Body of pancreas (tissue), 4 donors: ENCODE results near the gene SLF2. TPM values are rescaled to one million over a fixed set of nuclear protein-coding genes. Genes with fewer than 3 reads are reported as not detected.

Experiments used
- ATAC-seq: fragments of 150-250 bp; one replicate; pipeline ENCODE4 v1.9.1; 2016
- DNase-seq, 4 donors: peaks; one replicate each; pipeline ENCODE4 v3.0.0-alpha.2; 2019
- H3K27ac ChIP-seq, 4 donors: fragments of 200-600 bp; sonication (generic); 1 replicate in 3 of 4; 2 replicates in 1 of 4; pipeline versions ENCODE4 v1.5.1 to v1.6.1; 2016 to 2019; ENCODE audit warnings: mild to moderate bottlenecking in 1 of 4, mixed read lengths in 1 of 4, moderate library complexity in 1 of 4
- H3K27me3 ChIP-seq, 2 donors: fragments of 200-600 bp; sonication (generic); one replicate each; pipeline ENCODE4 v1.6.0; 2016; ENCODE audit warnings: mild to moderate bottlenecking in 1 of 2
- H3K36me3 ChIP-seq, 2 donors: fragments of 200-600 bp; sonication (generic); replicated peaks in 1 of 2; 2 replicates each; pipeline ENCODE4 v1.5.1; 2016; ENCODE audit warnings: low read depth in 2 of 2; ENCODE audit not compliant: insufficient read depth in 1 of 2
- H3K4me1 ChIP-seq: fragments of 200-600 bp; sonication (generic); one replicate; pipeline ENCODE4 v1.6.0; 2016
- H3K4me3 ChIP-seq, 2 donors: fragments of 200-600 bp; sonication (generic); 1 replicate in 1 of 2; 2 replicates in 1 of 2; pipeline ENCODE4 v1.5.1; 2016 to 2019
- H3K9me3 ChIP-seq, 3 donors: fragments of 200-600 bp; sonication (generic); 1 replicate in 2 of 3; 2 replicates in 1 of 3; pipeline ENCODE4 v1.5.1; 2016
- POLR2A ChIP-seq, 3 donors: fragments of 450-650 bp; IDR thresholded peaks; one replicate each; pipeline ENCODE4 v1.6.1; 2016; ENCODE audit warnings: antibody characterized with exemption in 3 of 3, mild to moderate bottlenecking in 2 of 3
- WGBS, 2 donors: methylation state at CpG; one replicate each; pipeline ENCODE4 v1.1.5; 2017; 5-methylcytosine and 5-hydroxymethylcytosine counted together
- intact Hi-C: fragments of 100-400 bp; cut with DNase I; formaldehyde crosslinking; loops from one replicate; pipeline ENCODE4 v1.15.1; 2023
- total RNA-seq, 2 donors: library from RNA; depleted of rRNA; stranded (reverse); fragments of >200 nt; gene quantifications; one replicate each; pipeline ENCODE4 v1.1.0, GENCODE V29; 2016
- TF ChIP-seq, protein P1 (sequence below), 7 experiments: fragments of 450-650 bp in 4 of 7; fragments of 200-600 bp in 3 of 7; sonication (generic) in 3 of 7; IDR thresholded peaks; one replicate each; pipeline ENCODE4 v1.5.1; 2016 to 2019; ENCODE audit warnings: antibody characterized with exemption in 7 of 7

SLF2 gene
- total RNA-seq, 2 donors from 2014 or later: 16.2 to 26.7 TPM

DNA sequence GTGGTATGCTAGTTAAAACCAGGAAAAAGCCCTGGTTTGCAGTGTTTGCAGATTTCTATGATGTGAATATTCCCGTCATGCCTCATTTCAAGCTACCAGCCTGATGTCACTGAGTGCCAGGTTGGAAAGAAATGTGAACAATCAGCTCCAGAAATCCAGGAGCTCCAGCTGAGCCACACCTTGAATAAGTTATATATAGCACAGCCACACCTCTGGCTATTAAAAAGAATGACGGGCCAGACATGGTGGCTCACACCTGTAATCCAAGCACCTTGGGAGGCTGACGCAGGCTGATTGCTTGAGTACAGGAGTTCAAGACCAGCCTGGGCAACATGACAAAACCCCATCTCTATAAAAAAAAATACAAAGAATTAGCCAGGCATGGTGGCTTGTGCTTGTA is 18.7 kb upstream of the SLF2 start:
- intact Hi-C loops: no loop called here
- Histone ChIP-seq H3K36me3 (no peaks in the 10 kb centered on the region), H3K4me1 (no peaks in the 10 kb centered on the region), H3K27ac (no peak overlapping the region), H3K9me3 (no peaks in the 10 kb centered on the region), H3K27me3 (no peaks in the 10 kb centered on the region), H3K4me3 (no peak overlapping the region)
- no peak for ATAC-seq
- WGBS, 2 donors: 24 to 57% methylated on average over 3 of the region's 3 CpGs
- no peak for TF ChIP-seq POLR2A (IDR thresholded peaks at IDR 0.05)
- TF ChIP-seq, protein P1, sequence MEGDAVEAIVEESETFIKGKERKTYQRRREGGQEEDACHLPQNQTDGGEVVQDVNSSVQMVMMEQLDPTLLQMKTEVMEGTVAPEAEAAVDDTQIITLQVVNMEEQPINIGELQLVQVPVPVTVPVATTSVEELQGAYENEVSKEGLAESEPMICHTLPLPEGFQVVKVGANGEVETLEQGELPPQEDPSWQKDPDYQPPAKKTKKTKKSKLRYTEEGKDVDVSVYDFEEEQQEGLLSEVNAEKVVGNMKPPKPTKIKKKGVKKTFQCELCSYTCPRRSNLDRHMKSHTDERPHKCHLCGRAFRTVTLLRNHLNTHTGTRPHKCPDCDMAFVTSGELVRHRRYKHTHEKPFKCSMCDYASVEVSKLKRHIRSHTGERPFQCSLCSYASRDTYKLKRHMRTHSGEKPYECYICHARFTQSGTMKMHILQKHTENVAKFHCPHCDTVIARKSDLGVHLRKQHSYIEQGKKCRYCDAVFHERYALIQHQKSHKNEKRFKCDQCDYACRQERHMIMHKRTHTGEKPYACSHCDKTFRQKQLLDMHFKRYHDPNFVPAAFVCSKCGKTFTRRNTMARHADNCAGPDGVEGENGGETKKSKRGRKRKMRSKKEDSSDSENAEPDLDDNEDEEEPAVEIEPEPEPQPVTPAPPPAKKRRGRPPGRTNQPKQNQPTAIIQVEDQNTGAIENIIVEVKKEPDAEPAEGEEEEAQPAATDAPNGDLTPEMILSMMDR (IDR thresholded peaks at IDR 0.05): no peak
- no peak for DNase-seq

DNA sequence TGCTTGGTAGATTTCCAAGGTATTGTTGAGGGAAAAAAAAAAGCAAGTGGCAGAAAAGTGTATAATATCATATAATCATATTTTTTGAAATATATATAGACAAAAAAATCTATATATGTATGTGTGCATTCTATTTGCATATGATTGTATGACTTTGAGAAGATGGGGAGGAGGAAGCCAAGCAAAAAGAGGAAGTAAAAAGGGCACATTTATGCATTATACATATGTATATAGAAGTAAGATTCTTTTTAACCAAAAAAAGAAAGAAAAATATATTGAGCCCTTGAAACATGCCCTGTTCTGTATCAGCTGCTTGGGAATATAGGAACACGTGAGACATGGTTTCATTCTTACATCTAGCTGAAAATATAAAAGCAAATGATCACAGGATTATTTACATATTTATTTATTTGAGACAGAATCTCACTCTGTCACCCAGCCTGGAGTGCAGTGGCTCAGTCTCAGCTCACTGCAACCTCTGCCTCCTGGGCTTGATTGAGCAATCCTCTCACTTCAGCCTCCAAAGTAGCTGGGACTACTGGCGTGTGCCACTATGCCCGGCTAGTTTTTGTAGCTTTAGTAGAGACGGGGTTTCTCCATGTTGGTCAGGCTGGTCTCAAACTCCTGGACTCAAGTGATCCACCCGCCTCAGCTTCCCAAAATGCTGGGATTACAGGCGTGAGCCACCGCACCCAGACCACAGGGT is 18.0 kb upstream of the SLF2 start:
- no peaks in the 10 kb centered on the region for H3K4me1 ChIP-seq
- ATAC-seq (no peak), DNase-seq (no peak)
- intact Hi-C loops: no loop called here
- no peaks in the 10 kb centered on the region for H3K9me3 ChIP-seq
- no peak overlapping the region for H3K27ac ChIP-seq
- TF ChIP-seq, protein P1 (IDR thresholded peaks at IDR 0.05): no peak
- no peak for TF ChIP-seq POLR2A (IDR thresholded peaks at IDR 0.05)
- H3K4me3 ChIP-seq: no peak overlapping the region
- H3K27me3 ChIP-seq: no peaks in the 10 kb centered on the region
- 62 to 67% methylated on average over 6 to 7 of the region's 7 CpGs for WGBS, 2 donors
- no peaks in the 10 kb centered on the region for H3K36me3 ChIP-seq

DNA sequence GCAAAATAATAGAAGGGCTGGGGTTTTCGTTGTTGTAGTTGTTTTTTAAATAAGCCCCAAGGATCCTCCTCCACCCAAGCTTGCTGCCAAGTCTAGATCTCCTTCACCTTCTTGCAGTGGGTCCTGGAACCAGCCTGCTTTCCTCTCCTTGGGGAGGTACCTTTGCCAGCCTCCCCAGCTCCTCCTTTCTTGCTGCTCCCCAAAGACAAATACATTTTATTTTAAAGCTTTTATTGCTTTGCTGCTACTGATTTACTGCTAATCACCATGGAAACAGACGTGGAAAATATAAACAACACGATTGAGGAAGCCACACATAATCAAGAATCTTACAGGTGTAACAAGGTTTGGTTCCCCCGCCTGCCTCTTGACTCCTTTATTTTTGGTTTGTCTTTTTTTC is 17.4 kb upstream of the SLF2 start:
- DNase-seq (no peak), ATAC-seq (no peak)
- intact Hi-C loops: no loop called here
- Histone ChIP-seq H3K4me3 (no peak overlapping the region), H3K27ac (no peak overlapping the region), H3K36me3 (no peaks in the 10 kb centered on the region), H3K4me1 (no peaks in the 10 kb centered on the region), H3K9me3 (no peaks in the 10 kb centered on the region), H3K27me3 (no peaks in the 10 kb centered on the region)
- TF ChIP-seq, protein P1 (IDR thresholded peaks at IDR 0.05): no peak
- no peak for TF ChIP-seq POLR2A (IDR thresholded peaks at IDR 0.05)
- 29 to 37% methylated on average over 4 of the region's 4 CpGs for WGBS, 2 donors

DNA sequence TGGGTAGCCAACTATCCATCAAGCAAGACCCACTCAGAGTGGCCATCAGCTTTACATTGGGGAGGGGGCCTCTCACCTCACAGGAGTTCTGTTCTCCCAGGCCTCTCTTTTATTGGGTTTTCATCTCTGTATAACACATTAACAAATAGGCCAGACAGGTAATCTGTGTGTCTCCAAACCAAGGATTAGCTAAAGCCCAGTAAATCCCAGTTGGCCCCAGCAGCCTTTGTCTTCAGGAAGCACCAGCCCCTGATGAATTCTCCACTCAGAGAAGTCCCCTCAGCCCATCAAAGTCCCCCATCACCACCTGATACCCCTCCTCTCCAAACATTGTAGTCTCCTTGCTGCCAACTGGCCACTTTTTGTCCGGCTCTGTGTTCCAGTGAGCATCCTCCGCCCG is 16.9 kb upstream of the SLF2 start:
- 92 to 100% methylated on average over 3 of the region's 3 CpGs for WGBS, 2 donors

More for the DNA sequence above, 16.9 kb upstream of the SLF2 start:
- Histone ChIP-seq H3K27me3 (no peaks in the 10 kb centered on the region), H3K4me1 (no peaks in the 10 kb centered on the region), H3K27ac (no peak overlapping the region), H3K9me3 (no peaks in the 10 kb centered on the region), H3K36me3 (no peaks in the 10 kb centered on the region), H3K4me3 (no peak overlapping the region)
- DNase-seq: no peak
- no peak for ATAC-seq
- TF ChIP-seq, protein P1 (IDR thresholded peaks at IDR 0.05): no peak
- no peak for TF ChIP-seq POLR2A (IDR thresholded peaks at IDR 0.05)
- intact Hi-C loops: no loop called here
